Ramos (cell line): ENCODE results near the gene ACVR1B.

Experiments used
- in situ Hi-C: fragments of 300-500 bp; cut with MboI; formaldehyde crosslinking; loops from one replicate; pipeline ENCODE4 v1.14.3; 2022; ENCODE audit warnings: low sequenced_read_pairs; ENCODE audit not compliant: unreplicated experiment

ACVR1B gene

GRCh38 chr12:51951199-51951842 is at the start of gene ACVR1B:
ACVR1B (plus strand) TSS chr12:51951699; CDS start chr12:51951744, 45 bp downstream.
- in situ Hi-C loops: no loop called here

GRCh38 chr12:51901881-51902280 is 49.6 kb upstream of the ACVR1B start:
- in situ Hi-C loops: no loop called here

GRCh38 chr12:51904951-51905470 is 46.5 kb upstream of the ACVR1B start:
- in situ Hi-C loops: no loop called here

GRCh38 chr12:51905471-51906429 is 45.7 kb upstream of the ACVR1B start:
- in situ Hi-C loops: no loop called here

- in situ Hi-C loops: no loop called here
These were observed 44.9 kb upstream of the ACVR1B start for GRCh38 chr12:51906430-51907082.

GRCh38 chr12:51907083-51907855 is 44.2 kb upstream of the ACVR1B start, which contains the start of gene ACVRL1:
ACVRL1 (plus strand) TSS chr12:51907504; CDS start chr12:51912475, 4,971 bp downstream.
- in situ Hi-C loops: no loop called here

GRCh38 chr12:51907856-51908425 is 43.6 kb upstream of the ACVR1B start:
- in situ Hi-C loops: no loop called here

- in situ Hi-C loops: no loop called here
These were observed 42.5 kb upstream of the ACVR1B start for GRCh38 chr12:51908876-51909592.

GRCh38 chr12:51910168-51910567 is 41.3 kb upstream of the ACVR1B start:
- in situ Hi-C loops: no loop called here

- in situ Hi-C loops: no loop called here
These were observed 40.8 kb upstream of the ACVR1B start for GRCh38 chr12:51910691-51911090.

GRCh38 chr12:51911307-51911706 is 40.2 kb upstream of the ACVR1B start:
- in situ Hi-C loops: no loop called here

GRCh38 chr12:51911788-51912711 is 39.4 kb upstream of the ACVR1B start:
- in situ Hi-C loops: no loop called here

- in situ Hi-C loops: no loop called here
These were observed 38.1 kb upstream of the ACVR1B start for GRCh38 chr12:51913071-51914033.

- in situ Hi-C loops: no loop called here
These were observed 37.2 kb upstream of the ACVR1B start for GRCh38 chr12:51914034-51914923.

- in situ Hi-C loops: no loop called here
These were observed 36.4 kb upstream of the ACVR1B start for GRCh38 chr12:51915003-51915625.
